Hepatic stellate cell (primary cell): ENCODE measurements around the gene HSD17B1.

Source experiments
- DNase-seq: peaks from one replicate; pipeline ENCODE4 v3.0.0; 2011; ENCODE audit warnings: low spot score

The HSD17B1 gene

DNA sequence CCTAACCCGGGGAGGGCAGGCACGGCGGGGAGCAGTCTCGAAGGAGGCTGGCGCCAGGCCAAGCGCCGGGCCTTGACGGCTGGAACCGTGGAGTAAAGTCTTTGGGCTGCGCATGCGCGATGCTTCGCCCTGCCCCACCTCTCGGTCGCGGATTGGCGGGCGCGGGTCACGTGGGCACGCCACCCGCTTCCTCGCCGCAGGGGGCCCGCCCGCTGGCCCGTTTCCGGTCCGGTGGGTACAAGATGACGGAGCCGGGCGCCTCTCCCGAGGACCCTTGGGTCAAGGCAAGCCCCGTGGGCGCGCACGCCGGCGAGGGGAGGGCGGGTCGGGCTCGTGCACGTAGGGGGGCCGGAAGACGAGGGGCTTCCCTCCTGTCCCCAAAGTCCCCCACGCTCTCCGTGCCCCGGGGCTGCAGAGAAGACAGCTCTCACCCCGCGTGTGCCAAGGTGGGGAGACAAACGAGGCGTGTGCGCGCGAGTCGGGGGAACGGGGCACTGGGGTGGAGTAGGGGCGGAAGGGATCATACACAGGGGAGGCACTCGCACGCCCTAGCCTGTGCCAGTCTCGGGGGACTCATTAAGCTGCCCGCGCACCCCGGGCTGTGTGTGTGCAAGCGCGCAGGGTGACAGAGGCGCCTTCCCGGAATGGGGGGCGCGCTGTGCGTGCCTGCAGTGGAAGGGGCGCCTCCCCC, 14.3 kb downstream of the HSD17B1 start, which contains the start of gene MLX:
MLX (plus strand) TSS at position 218 of the 691 bp plus-strand sequence; CDS start at position 243, 25 bp downstream.
- peak; percentile 100 for DNase-seq

DNA sequence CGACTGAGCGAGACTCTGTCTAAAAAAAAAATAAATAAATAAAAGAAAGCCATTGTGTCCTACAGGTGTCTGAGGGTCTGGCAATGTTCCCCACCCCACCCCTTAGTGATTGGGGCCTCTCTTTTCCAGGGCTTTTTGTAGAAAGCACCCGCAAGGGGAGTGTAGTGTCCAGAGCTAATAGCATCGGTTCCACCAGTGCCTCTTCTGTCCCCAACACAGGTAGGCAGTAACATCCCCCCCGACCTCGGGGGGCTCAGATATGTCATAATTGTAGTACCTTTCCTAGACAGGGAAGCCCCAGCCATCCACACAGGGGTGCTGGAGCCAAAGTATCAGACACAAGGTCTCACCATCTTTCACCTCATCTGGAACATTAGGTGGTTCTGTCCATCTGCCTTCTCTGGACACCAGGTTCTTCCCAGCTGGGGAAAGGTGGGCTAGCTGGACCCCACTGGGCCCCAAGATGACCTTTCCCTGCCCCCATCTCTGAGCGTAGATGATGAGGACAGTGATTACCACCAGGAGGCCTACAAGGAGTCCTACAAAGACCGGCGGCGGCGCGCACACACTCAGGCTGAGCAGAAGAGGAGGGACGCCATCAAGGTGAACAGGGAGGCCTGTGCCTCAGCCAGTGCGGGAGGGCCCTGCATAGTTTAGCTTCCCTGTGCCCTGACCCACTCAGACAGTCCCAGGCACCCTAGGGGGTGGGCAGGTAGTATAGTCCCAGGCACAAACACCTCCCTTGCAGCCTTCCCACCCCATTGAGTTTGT, 15.8 kb downstream of the HSD17B1 start:
- DNase-seq, result no peak

DNA sequence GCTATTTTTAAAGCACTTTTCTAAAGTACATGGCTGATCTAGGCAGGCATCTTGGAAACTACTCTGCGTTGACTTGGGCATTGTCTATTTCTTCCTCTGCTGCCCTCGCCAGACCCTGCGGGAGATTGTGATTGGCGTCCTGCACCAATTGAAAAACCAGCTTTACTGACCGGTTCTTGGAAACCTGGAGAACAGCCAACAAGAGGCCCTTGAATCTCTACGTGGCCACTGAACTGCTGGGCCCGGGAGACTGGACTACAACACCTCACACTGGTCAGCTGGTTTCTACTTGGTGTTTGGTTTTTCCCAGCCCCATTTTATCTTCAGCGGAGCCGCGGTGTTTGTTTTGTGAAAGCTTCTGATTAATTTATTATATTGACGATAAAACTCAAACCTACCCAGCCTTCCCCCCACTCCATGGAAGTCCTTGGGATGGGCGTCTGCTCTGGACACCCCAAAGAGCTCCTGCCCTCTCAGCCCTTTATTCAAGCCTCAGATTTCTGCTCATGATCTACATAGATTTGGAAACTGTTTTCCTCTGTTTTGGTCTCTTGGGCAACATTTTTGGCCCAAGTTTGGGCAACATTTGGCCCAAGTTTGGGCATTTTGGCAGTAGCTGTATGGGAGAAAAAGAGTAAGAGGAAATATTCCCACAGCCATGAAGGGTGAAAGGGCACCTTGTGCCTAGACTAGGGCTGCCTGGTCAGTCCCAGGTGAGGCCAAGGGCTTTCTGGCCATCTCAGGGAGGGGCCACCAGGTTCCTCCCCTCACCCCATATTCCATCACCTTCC, 18.9 kb downstream of the HSD17B1 start:
- DNase-seq, result no peak

DNA sequence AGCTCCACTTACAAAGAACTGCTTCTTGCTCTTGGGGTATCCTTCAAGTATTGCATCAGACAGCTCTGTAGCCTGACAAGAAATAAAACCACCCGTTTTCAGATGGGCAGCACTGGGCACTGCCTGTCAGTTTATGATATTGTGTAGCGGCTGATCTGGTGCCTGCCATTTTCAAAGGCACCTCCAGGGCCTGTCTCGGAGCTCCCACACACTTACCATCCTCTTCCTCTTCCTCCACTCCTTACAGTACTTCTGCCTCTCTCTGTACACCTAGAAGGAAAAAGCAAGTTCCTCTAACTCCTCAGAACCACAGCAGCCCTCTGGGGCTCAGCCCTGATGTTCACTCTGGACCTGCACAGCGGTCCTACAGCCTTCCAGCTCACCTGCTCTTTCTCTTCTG, 20.4 kb downstream of the HSD17B1 start:
- DNase-seq, result no peak

DNA sequence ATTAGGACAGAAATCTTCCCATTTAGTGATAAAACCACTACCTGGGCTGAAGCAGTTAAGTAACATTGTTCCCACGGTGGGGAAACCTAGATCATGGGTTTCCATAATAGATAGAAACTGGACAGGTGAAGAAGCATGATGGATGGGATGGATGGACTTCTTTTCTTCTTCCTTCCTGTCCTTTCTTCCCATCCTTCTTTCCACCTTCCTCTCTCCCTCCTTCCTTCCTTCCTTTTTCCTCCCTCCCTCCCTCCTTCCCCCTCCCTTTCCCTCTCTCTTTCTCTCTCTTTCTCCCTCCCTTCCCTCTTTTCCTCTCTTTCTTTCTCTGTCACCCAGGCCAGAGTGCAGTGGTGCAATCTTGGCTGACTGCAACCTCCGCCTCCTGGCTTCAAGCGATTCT, 21.7 kb downstream of the HSD17B1 start:
- no peak for DNase-seq

DNA sequence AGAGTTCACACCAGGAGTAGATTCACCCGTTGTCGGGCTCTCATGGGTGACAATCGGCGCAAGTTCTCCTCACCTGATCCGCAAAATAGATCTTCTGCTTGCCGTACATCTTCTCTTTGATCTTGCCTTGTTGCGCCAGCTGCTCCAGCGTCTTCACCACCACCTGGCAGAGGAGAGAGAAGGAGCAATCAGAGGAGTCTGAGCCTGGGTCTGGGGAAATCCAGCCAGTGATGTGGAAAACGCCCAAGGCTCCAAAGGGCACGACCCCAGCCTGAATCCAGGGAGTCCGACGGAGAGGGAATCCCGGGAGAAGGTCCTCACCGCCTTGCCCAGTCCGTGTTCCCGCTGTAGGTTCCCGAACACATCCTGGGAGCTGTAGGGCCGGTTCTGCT, 24.4 kb downstream of the HSD17B1 start:
- no peak for DNase-seq

DNA sequence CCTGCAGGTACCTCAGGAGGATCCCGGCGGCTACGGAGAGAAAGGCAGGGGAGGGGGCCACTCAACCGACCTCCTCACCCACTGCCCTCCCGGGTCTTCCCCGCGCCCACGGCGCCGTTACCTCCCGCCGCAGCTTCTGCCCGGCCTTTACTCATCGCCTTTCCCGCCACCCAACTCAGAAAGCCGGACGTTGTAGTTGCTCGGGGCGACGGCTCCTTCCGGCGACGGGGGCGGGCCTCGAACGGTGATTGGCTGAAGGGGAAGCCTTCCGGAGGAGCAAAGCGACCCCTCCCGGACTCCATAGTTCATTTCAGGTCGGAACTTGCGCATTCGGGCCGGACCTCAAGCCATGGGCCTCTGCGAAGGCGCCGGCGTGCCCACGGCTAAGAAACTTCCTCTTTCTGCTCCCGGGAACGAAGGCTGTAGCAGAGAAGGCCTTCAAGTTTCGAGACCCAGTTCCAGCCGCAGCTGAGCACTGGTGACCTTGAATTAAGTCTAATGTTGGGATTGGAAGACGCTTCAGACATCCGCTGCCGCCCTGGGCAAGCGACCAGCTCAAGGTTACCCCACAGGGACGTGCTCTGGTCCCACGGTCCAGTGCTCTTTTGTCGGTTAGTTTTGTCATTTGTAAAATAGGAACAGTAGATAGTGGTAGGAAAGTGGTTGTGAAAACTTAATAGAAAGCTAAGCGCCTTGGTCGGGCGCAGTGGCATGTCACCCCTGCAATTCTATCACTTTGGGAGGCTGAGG, 25.0 kb downstream of the HSD17B1 start, which contains the start of gene PSMC3IP:
PSMC3IP (minus strand) TSS at position 198 of the 750 bp plus-strand sequence; CDS start at position 155, 43 bp downstream.
- peak; percentile 99 for DNase-seq

DNA sequence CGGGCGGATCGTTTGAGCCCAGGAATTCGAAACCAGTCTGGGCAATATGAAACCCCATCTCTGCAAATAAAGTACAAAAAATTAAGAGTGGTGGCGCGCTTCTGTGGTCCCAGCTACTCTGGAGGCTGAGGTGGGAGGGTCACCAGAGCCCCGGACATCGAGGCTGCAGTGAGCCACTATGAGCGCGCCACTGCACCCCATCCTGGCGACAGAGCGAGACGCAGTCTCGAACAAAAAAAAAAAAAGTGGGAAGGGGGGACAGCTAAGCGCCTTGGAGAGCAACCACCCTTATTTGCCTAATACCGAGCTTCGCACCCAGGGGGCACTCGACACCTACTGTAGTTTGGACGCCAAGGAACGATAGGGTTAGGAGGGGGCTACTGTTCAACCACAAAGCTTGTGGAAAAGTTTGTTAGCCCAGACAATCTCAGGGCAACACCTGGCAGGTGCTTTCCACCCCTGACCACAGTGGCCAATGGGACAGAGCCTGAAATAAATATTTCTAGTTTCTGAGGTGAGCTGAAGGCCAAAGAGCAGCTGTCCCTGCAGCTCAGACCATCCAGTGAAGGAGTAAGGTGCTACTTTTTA, 25.7 kb downstream of the HSD17B1 start:
- peak; percentile 81 for DNase-seq

DNA sequence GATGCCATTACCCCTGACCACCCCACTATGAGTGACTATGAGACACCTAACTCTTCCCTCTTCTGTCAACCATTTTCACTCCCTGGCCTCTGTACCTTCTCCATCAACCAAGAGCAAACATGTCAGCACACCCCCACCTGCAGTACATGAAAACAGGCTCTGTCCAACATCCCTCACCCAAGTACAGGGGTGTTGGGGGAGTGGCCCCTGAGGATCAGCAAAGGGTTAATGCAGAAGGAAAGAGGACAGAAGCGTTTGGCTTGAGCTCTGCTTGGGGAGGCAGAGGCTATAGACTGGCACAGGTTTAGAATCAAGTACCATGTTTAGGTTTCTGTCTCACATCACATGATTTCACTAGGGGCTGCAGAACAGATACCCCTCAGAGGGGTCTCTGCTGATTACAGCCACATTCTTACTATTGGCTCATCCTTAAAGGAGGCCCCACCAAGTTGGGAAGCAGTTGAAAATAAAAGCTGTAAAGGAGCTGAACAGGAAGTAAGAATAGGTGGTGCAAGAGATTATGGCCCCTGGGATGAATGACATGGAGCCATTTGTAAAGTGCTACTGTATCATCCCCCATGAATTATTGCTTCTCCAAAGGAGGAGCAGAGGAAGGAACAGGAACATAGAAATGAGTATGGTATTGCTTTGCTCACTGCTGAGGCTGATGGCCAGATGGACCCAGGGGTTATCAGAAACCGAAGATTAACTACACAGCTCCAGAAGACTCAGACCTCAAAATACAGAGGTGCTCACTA, 27.2 kb downstream of the HSD17B1 start:
- no peak for DNase-seq

DNA sequence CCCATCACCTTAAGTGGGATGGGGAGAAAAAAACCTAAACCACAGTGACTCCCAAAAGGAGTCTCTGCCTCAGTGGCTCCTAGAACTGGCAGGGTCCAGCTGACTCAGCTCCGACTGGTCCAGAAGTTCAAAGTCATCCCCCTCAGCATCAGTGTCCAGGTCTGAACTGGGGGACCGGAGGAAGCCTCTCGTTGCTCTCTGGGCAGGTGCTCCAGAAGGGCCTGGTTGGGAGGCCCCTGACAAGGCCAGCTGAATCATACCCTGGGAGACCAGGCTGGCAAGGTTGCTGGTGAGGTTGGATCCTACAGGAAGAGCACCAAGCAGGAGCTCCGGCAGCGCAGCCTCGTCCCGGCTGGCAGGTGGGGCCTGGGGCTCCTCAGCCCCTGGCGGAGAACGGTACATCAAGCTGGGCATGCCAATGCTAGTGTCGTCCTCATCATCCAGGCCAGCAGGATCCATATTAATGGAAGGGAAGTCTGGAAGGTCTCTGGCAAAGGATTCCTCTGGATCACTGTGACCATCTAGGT, 29.1 kb downstream of the HSD17B1 start:
- no peak for DNase-seq

DNA sequence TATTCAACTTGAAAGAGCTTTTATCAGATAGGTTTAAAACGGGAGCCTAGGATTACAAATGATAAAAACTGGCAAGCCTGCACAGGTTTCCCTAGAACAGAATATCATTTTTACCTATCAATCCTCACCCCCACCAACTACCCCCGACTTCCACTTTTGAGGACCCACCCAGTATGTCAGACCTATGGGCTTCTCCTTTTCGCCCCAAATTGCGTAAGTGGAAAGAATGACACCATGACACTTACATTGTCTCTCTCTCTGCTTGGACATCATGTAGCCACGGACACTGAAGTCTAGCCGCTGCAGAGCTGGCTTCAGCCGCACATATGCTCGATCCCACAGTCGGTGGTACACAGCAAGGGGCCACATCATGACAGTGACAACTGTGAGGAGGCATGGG, 32.2 kb downstream of the HSD17B1 start:
- no peak for DNase-seq

DNA sequence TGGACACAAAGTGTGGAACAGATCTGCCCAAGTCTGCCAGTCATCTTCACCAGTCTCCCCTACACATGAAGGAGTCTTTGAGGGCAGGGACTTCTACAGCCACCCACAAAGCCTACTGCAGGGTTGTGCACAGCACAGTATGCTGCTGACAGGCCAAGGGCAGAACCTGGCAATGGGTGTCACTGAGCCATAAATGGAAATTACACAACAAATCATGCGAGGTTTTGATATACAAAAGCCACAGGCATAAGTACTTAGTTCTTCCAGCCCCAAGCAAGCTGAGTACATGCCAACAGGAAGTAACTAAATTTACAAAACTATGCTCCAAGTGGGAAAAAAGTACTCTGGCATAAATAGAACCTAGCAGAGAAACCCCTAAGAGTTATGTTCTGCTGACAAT, 32.6 kb downstream of the HSD17B1 start:
- no peak for DNase-seq

DNA sequence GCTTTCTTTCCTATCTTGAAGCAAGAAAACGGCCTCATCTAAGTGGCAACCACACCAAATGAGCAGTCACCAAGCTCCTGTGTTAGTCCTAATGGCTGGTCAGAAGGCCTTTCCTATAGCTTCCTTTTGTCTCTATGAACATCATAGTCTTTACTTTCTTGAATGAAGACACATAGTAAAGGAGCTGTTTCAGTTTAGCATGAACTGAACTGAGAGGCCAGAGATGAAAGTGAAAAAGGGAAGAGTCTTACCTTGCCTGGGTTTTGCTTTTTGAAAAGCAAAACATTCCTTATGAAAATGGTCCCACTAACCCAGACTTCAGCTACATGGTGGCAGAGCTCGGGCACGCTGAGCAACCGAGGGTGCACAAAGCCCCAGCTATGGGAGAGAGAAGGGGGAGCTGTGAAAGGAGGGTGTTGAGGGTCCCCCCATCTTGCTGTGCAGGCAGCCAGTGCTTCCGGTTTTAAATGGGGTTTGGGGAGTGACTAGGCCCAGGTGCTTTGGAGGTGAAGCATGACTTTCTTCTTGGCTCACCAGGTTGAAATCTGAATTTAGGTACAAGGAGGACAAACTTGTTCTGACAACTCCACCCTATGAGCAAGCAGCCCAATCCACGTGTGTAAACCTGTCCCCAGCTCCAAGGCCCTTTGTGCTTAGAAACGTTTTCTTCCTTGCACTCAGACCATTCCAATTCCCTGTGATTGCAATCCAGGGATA, 33.9 kb downstream of the HSD17B1 start:
- no peak for DNase-seq

DNA sequence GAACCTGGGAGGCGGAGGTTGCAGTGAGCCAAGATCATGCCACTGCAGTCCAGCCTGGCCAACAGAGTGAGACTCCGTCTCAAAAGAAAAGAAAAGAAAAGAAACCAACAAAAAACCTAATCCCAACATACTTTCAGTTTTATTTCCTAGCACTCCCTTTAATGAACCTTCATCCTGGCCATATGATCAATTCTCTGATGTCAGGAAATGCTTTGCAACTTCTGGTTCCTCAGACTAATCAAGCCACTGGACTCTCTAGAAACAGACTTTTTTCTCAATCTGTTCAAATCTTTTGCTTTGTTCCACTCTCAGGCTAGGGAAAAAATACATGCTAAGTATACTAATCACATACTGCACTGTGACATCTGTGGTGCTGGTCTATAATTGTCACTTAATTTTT, 38.2 kb downstream of the HSD17B1 start:
- no peak for DNase-seq

DNA sequence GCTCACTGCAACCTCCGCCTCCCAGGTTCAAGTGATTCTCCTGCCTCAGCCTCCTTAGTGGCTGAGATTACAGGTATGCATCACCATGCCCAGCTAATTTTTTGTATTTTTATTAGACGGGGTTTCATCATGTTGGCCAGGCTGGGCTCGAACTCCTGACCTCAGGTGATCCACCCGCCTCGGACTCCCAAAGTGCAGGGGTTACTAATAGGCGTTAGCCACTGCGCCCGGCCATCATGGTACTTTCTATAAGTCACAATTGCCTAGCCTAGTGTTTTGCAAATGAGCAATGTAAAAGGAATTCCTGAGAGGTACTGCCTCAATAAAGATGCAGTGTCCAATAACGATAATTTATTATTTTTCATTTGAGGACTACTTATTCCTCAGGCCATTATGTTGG, 38.7 kb downstream of the HSD17B1 start:
- DNase-seq, result no peak

DNA sequence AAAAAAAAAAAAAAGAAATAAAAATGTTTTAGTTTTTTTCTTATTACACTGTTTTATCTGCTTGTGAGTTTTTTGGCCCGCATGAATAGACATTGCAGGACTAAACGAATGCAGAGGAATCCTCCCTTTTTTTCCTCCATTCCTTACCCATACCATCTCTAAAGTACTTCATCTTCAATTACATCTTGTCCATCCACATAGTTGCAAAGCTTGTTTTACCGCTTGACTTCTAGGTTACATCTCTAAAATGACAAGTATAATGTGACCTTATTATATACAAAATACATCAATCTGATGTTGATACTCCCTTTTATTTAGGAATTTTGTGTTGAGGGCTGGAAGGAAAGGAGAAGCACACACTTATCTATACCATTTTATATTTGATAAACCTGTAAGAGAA, 43.7 kb downstream of the HSD17B1 start:
- no peak for DNase-seq

DNA sequence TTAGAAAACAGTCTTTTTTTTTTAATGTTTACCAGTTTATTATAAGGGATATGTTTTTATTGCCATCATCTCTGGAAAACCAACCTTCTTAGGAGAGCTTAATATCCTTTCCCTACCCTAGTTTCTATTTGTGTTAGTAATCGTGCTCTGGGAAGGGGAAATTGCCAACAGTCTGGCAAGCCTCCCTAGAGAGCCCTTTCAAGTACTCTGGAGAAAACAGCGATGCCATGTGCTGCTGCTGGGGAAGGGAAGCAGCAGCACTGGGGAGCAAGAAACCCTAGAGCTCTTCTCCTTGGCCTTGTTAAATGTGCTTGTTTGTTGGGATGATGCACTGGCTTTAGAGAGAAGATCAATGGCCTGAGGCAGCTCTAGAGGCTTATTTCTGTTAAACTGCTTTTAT, 46.2 kb downstream of the HSD17B1 start:
- DNase-seq, result no peak

DNA sequence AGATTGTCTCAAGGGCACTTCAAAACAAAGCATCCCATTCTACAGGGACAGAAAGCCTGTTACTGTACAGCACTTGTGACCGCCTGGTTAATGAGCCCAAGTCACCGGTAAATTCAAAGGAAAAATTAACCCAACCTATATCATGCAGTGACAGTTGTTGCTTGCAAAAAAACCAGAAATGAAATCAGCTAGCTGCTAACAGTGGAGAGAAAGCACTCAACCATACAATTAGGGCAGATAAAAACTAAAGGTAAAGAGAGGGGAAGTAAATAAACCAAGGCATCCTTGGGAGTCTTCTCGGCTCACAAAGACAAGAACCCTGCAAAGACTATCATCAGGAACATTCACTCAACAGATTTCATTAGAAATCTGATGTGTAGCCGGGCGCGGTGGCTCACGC, 50.6 kb downstream of the HSD17B1 start:
- DNase-seq, result no peak
